H1 (cell line): ENCODE results near the gene POLR3E.

Experiments used
- CEBPB ChIP-seq: IDR thresholded peaks from 2 replicates; pipeline ENCODE4 v1.6.1; 2012; ENCODE audit warnings: low read depth, low read length
- GTF2F1 ChIP-seq: IDR thresholded peaks from 2 replicates; pipeline ENCODE4 v1.6.1; 2012; ENCODE audit warnings: low read depth, low read length, improper control_type of control experiment, borderline replicate concordance
- POLR2A ChIP-seq, 2 experiments: IDR thresholded peaks; 1 replicate in 1 of 2; 2 replicates in 1 of 2; pipeline ENCODE4 v1.6.1; 2011; ENCODE audit warnings: low read depth in 2 of 2, low read length in 2 of 2, mild to moderate bottlenecking in 2 of 2; ENCODE audit errors: control extremely low read depth in 1 of 2
- TBP ChIP-seq: IDR thresholded peaks from 2 replicates; pipeline ENCODE4 v1.6.1; 2011; ENCODE audit warnings: low read depth, low read length, improper control_type of control experiment
- YY1 ChIP-seq: IDR thresholded peaks from 2 replicates; pipeline ENCODE4 v1.6.1; 2011; ENCODE audit warnings: low read depth, mild to moderate bottlenecking, low read length
- TF ChIP-seq, protein P1 (sequence below), 3 experiments: IDR thresholded peaks; 1 replicate in 2 of 3; 2 replicates in 1 of 3; pipeline versions ENCODE4 v1.5.1 to v1.6.1; 2011; ENCODE audit warnings: low read length in 3 of 3, mild to moderate bottlenecking in 3 of 3, inconsistent platforms in 2 of 3, low read depth in 1 of 3, moderate library complexity in 1 of 3; ENCODE audit not compliant: insufficient read depth in 1 of 3; ENCODE audit errors: control extremely low read depth in 1 of 3
- TF ChIP-seq, protein P2 (sequence below): IDR thresholded peaks from 2 replicates; pipeline ENCODE4 v1.6.1; 2012; ENCODE audit warnings: low read length, inconsistent platforms

DNA sequence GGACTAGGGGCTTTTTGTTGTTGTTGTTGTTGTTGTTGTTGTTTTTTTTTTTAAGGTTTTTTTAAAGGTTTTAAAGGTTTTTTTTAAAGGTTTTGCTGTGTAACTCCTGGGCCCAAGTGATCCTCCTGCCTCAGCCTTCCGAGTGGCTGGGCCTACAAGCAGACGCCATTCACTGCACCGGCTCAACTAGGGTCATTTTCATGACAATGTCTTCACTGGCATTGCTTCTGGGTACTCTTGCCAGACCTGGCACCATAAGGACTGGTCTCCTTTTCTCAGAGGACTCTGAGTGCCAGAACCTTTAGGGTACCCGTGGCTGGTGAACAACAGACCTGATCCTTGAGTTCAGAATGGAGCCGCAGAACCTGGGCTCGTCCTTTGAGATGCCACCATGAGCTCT is 20.4 kb downstream of the POLR3E start:
- TF ChIP-seq, protein P1, sequence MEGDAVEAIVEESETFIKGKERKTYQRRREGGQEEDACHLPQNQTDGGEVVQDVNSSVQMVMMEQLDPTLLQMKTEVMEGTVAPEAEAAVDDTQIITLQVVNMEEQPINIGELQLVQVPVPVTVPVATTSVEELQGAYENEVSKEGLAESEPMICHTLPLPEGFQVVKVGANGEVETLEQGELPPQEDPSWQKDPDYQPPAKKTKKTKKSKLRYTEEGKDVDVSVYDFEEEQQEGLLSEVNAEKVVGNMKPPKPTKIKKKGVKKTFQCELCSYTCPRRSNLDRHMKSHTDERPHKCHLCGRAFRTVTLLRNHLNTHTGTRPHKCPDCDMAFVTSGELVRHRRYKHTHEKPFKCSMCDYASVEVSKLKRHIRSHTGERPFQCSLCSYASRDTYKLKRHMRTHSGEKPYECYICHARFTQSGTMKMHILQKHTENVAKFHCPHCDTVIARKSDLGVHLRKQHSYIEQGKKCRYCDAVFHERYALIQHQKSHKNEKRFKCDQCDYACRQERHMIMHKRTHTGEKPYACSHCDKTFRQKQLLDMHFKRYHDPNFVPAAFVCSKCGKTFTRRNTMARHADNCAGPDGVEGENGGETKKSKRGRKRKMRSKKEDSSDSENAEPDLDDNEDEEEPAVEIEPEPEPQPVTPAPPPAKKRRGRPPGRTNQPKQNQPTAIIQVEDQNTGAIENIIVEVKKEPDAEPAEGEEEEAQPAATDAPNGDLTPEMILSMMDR (IDR thresholded peaks at IDR 0.05; ENCODE audit: control extremely low read depth in 1 of 3, insufficient read depth in 1 of 3, low read depth in 1 of 3, low read length in 3 of 3): no peak
- no peak for TF ChIP-seq POLR2A (IDR thresholded peaks at IDR 0.05; ENCODE audit: control extremely low read depth in 1 of 2, low read depth in 2 of 2, low read length in 2 of 2)
- no peak for TF ChIP-seq CEBPB
- TF ChIP-seq, protein P2, sequence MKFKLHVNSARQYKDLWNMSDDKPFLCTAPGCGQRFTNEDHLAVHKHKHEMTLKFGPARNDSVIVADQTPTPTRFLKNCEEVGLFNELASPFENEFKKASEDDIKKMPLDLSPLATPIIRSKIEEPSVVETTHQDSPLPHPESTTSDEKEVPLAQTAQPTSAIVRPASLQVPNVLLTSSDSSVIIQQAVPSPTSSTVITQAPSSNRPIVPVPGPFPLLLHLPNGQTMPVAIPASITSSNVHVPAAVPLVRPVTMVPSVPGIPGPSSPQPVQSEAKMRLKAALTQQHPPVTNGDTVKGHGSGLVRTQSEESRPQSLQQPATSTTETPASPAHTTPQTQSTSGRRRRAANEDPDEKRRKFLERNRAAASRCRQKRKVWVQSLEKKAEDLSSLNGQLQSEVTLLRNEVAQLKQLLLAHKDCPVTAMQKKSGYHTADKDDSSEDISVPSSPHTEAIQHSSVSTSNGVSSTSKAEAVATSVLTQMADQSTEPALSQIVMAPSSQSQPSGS: no peak
- no peak for TF ChIP-seq GTF2F1
- TF ChIP-seq YY1: no peak
- TF ChIP-seq TBP: no peak
